ENCODE results near the gene HNRNPU.
A peak's percentile ranks its signal among the peaks of the same experiment; 100 is the strongest.

Gene HNRNPU

DNA sequence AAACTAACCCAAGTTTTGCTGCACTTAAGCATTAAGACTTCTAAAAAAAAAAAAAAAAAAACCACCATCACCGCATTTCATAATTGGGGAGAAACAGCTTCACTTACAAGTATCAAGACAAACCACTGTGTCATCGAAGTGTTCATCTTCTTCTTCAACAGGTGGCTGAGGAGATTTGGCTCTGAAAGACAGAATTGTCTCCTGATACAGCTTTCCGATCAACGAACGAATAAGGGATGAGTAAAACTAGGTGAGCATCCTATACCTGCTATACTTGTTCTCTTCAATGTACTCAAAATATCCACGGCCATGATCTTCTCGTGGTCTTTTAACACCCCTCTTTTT, 2.0 kb downstream of the HNRNPU start:
- DNase-seq (ENCODE audit: insufficient read length) (no peak), FAIRE-seq (peak; percentile 38)
- no peak; the same call in 1 of the 2 replicates for TF ChIP-seq POLR2A (IDR thresholded peaks at IDR 0.05; ENCODE audit: low read depth, low read length)
- no peak for TF ChIP-seq POLR2AphosphoS5 (IDR thresholded peaks at IDR 0.05; ENCODE audit: low read depth, low read length)
- TF ChIP-seq TAF1 (IDR thresholded peaks at IDR 0.05; ENCODE audit: borderline replicate concordance, low read depth, low read length), result no peak

DNA sequence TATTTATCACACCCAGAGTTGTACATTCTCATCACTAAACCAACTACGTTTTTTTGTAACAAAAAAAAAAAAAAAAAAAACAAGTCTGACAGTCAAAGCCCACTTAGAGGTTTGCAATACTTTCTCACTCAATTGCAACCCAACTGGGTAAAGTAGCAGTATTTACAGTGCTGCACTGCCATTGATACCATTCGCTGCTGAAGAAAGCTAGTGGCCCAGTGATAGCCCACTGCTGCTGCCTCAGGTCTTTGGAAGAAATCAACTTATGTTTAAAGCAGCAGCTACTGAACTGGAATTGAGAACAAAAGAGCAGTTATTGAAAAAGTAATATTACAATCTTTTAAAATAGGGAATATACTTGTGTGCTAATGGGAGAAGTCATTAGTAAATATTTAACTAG, 2.7 kb downstream of the HNRNPU start:
- TF ChIP-seq POLR2AphosphoS5 (IDR thresholded peaks at IDR 0.05; ENCODE audit: low read depth, low read length) (no peak), POLR2A (IDR thresholded peaks at IDR 0.05; ENCODE audit: low read depth, low read length) (no peak)
- no peak for DNase-seq (ENCODE audit: insufficient read length)
- FAIRE-seq, result no peak

GRCh38 chr1:244860914-244861610, 3.3 kb downstream of the HNRNPU start:
- TF ChIP-seq POLR2A (IDR thresholded peaks at IDR 0.05; ENCODE audit: low read depth, low read length) (no peak), TAF1 (IDR thresholded peaks at IDR 0.05; ENCODE audit: borderline replicate concordance, low read depth, low read length) (no peak), POLR2AphosphoS5 (IDR thresholded peaks at IDR 0.05; ENCODE audit: low read depth, low read length) (no peak)
- DNase-seq (ENCODE audit: insufficient read length) (no peak), FAIRE-seq (no peak)

- DNase-seq (ENCODE audit: insufficient read length) (no peak), FAIRE-seq (no peak)
- no peak for TF ChIP-seq POLR2AphosphoS5 (IDR thresholded peaks at IDR 0.05; ENCODE audit: low read depth, low read length)
- TF ChIP-seq POLR2A (IDR thresholded peaks at IDR 0.05; ENCODE audit: low read depth, low read length), result no peak
- no peak for TF ChIP-seq TAF1 (IDR thresholded peaks at IDR 0.05; ENCODE audit: borderline replicate concordance, low read depth, low read length)
These were observed 4.3 kb downstream of the HNRNPU start for GRCh38 chr1:244860078-244860477.

GRCh38 chr1:244858357-244858756, 6.0 kb downstream of the HNRNPU start:
- TF ChIP-seq POLR2A (IDR thresholded peaks at IDR 0.05; ENCODE audit: low read depth, low read length) (no peak), POLR2AphosphoS5 (IDR thresholded peaks at IDR 0.05; ENCODE audit: low read depth, low read length) (no peak), TAF1 (IDR thresholded peaks at IDR 0.05; ENCODE audit: borderline replicate concordance, low read depth, low read length) (no peak)
- no peak for DNase-seq (ENCODE audit: insufficient read length)
- FAIRE-seq, result no peak

- DNase-seq (ENCODE audit: insufficient read length) (no peak), FAIRE-seq (no peak)
- TF ChIP-seq TAF1 (IDR thresholded peaks at IDR 0.05; ENCODE audit: borderline replicate concordance, low read depth, low read length) (no peak), POLR2AphosphoS5 (IDR thresholded peaks at IDR 0.05; ENCODE audit: low read depth, low read length) (no peak), POLR2A (IDR thresholded peaks at IDR 0.05; ENCODE audit: low read depth, low read length) (no peak)
These were observed 6.6 kb downstream of the HNRNPU start for GRCh38 chr1:244857761-244858160.

DNA sequence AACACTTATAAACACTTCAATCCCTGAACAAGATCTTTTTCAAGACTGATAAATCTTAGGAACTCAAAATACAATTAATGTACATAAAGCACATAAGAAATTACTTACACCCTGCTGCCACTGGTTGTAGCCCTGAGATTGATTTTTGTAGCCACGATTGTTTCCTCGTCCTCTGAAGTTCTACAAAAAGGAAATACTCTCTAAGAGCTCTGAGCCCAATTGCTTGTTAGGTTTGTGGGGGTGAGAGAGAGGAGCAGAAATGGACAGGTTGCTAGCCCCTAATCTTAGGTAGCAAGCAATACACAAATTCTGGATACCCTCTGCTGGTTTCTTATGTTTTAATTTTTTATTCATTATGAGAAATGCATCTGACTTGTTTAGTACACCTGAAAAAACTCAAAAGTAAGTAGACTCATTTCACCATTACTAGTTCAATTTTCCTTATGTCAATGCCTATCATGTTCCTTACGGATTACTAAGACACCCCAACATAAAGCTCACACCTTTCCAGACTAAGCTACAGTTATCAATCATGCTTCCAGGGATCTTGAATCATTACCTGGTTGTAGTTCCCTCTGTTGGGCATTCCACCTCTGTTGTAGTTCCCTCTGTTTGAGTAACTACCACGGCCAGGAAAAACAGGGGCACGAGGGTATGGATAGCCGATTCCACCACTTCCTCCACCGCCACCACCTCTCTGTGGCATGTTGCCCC, 9.3 kb downstream of the HNRNPU start:
- TF ChIP-seq POLR2A (IDR thresholded peaks at IDR 0.05; ENCODE audit: low read depth, low read length) (no peak), TAF1 (IDR thresholded peaks at IDR 0.05; ENCODE audit: borderline replicate concordance, low read depth, low read length) (no peak), POLR2AphosphoS5 (IDR thresholded peaks at IDR 0.05; ENCODE audit: low read depth, low read length) (no peak; the same call in 1 of the 2 replicates)
- FAIRE-seq (no peak), DNase-seq (ENCODE audit: insufficient read length) (no peak)

DNA sequence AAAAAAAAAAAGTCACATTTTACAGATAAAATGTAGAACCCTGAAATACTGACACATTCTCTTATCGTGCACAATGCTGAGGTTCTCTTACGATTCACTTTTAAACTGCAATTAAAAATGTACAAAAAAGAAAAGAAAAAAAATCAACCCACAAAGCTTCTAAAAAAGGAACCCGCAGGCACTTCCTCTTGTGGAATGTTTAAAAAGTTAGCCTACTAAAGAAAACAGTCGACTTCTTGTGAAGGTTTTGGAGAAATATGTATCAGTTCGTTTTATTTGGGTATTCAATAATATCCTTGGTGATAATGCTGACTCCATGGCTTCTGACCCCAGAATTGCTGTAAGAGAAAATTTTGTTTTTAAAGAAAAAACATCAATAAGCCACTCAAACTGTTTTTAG, 10.2 kb downstream of the HNRNPU start:
- TF ChIP-seq POLR2A (IDR thresholded peaks at IDR 0.05; ENCODE audit: low read depth, low read length) (no peak), POLR2AphosphoS5 (IDR thresholded peaks at IDR 0.05; ENCODE audit: low read depth, low read length) (no peak), TAF1 (IDR thresholded peaks at IDR 0.05; ENCODE audit: borderline replicate concordance, low read depth, low read length) (no peak)
- FAIRE-seq (no peak), DNase-seq (ENCODE audit: insufficient read length) (no peak)

DNA sequence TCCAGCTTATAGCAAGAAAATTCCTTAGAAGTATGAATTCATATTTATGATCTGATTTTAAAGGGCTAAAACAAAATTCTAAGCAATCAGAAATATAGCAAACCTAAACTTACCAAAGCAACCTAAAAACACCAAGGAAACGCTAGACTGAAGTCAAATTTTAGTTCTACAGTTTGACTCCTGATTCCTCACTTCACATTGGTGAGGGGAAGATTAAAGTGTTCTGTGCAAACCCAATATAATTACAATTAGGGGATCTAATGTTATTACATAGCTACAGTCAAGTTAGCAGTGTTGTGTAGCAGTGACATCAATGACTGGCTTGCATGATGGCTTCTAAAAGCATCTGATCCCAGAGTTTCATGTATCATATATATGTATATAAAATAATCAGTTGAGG, 11.6 kb downstream of the HNRNPU start:
- FAIRE-seq (no peak), DNase-seq (ENCODE audit: insufficient read length) (no peak)
- TF ChIP-seq POLR2AphosphoS5 (IDR thresholded peaks at IDR 0.05; ENCODE audit: low read depth, low read length) (peak; percentile 69), TAF1 (IDR thresholded peaks at IDR 0.05; ENCODE audit: borderline replicate concordance, low read depth, low read length) (no peak)

GRCh38 chr1:244851546-244852231, 12.7 kb downstream of the HNRNPU start:
- FAIRE-seq (no peak), DNase-seq (ENCODE audit: insufficient read length) (no peak)
- no peak for TF ChIP-seq TAF1 (IDR thresholded peaks at IDR 0.05; ENCODE audit: borderline replicate concordance, low read depth, low read length)
- peak; percentile 53 for TF ChIP-seq POLR2A (IDR thresholded peaks at IDR 0.05; ENCODE audit: low read depth, low read length)
- TF ChIP-seq POLR2AphosphoS5 (IDR thresholded peaks at IDR 0.05; ENCODE audit: low read depth, low read length), result peak; percentile 78

- no peak for TF ChIP-seq POLR2A (IDR thresholded peaks at IDR 0.05; ENCODE audit: low read depth, low read length)
- TF ChIP-seq POLR2AphosphoS5 (IDR thresholded peaks at IDR 0.05; ENCODE audit: low read depth, low read length), result no peak
- no peak for TF ChIP-seq TAF1 (IDR thresholded peaks at IDR 0.05; ENCODE audit: borderline replicate concordance, low read depth, low read length)
- no peak for DNase-seq (ENCODE audit: insufficient read length)
- no peak for FAIRE-seq
These were observed 13.4 kb downstream of the HNRNPU start for GRCh38 chr1:244850896-244851295.
